Common myeloid progenitor, CD34-positive (primary cell): ENCODE data around the gene CFAP206.

Experiments
- CTCF ChIA-PET: fragments of 350-600 bp; sonication (Branson Sonifier 250); formaldehyde crosslinking; loops from one replicate; lab custom pipeline; 2021; ENCODE audit warnings: antibody characterized with exemption; lab: Charles Lee
- POLR2A ChIA-PET: fragments of 350-600 bp; sonication (Branson Sonifier 250); formaldehyde crosslinking; loops from one replicate; lab custom pipeline; 2021; ENCODE audit warnings: antibody characterized with exemption; lab: Charles Lee
- DNase-seq, 3 donors: peaks; one replicate each; pipeline versions ENCODE4 v3.0.0 to v3.0.0-alpha.2; 2013
- H3K27ac ChIP-seq, 2 experiments: 1 replicate in 1 of 2; 2 replicates in 1 of 2; pipeline ENCODE4 v1.7.0; 2013; ENCODE audit warnings: inconsistent platforms in 2 of 2, low read length in 2 of 2, mild to moderate bottlenecking in 2 of 2, low read depth in 1 of 2, moderate library complexity in 1 of 2; ENCODE audit not compliant: severe bottlenecking in 2 of 2, insufficient read depth in 1 of 2, poor library complexity in 1 of 2
- H3K27me3 ChIP-seq, 5 experiments: replicated peaks in 2 of 5; 1 replicate in 3 of 5; 2 replicates in 2 of 5; pipeline versions ENCODE4 v1.6.1 to v1.7.0; 2013; ENCODE audit warnings: low read length in 4 of 5, mild to moderate bottlenecking in 2 of 5, moderate library complexity in 2 of 5, inconsistent platforms in 1 of 5; ENCODE audit not compliant: insufficient read depth in 5 of 5, control insufficient read depth in 4 of 5
- H3K36me3 ChIP-seq, 4 experiments: 1 replicate in 2 of 4; 2 replicates in 2 of 4; pipeline versions ENCODE4 v1.6.1 to v1.7.0; 2013; ENCODE audit warnings: low read length in 3 of 4, control low read depth in 1 of 4, mild to moderate bottlenecking in 1 of 4; ENCODE audit not compliant: control insufficient read depth in 4 of 4, insufficient read depth in 4 of 4
- H3K4me1 ChIP-seq, 4 experiments: 1 replicate in 3 of 4; 2 replicates in 1 of 4; pipeline versions ENCODE4 v1.6.1 to v1.7.1; 2013; ENCODE audit warnings: low read length in 3 of 4, mild to moderate bottlenecking in 3 of 4, control low read depth in 1 of 4, inconsistent platforms in 1 of 4, moderate library complexity in 1 of 4; ENCODE audit not compliant: control insufficient read depth in 4 of 4, insufficient read depth in 4 of 4; ENCODE audit errors: control extremely low read depth in 1 of 4
- H3K4me3 ChIP-seq, 7 experiments: 1 replicate in 4 of 7; 2 replicates in 3 of 7; pipeline versions ENCODE4 v1.5.1 to v1.7.0; 2013; ENCODE audit warnings: mild to moderate bottlenecking in 7 of 7, low read length in 6 of 7, moderate library complexity in 6 of 7, inconsistent platforms in 2 of 7, low read depth in 2 of 7, control low read depth in 1 of 7; ENCODE audit not compliant: insufficient read depth in 4 of 7, control insufficient read depth in 1 of 7; ENCODE audit errors: extremely low read depth in 1 of 7
- H3K9me3 ChIP-seq, 5 experiments: 1 replicate in 4 of 5; 2 replicates in 1 of 5; pipeline versions ENCODE4 v1.6.1 to v1.7.1; 2013; ENCODE audit warnings: low read length in 4 of 5, mild to moderate bottlenecking in 2 of 5, inconsistent platforms in 1 of 5, low read depth in 1 of 5, moderate library complexity in 1 of 5; ENCODE audit not compliant: control insufficient read depth in 4 of 5, insufficient read depth in 2 of 5; ENCODE audit errors: control extremely low read depth in 1 of 5
- WGBS: methylation state at CpG from one replicate; pipeline ENCODE4 v1.1.5; 2013; ENCODE audit not compliant: insufficient coverage; 5-methylcytosine and 5-hydroxymethylcytosine counted together

CFAP206 gene

DNA sequence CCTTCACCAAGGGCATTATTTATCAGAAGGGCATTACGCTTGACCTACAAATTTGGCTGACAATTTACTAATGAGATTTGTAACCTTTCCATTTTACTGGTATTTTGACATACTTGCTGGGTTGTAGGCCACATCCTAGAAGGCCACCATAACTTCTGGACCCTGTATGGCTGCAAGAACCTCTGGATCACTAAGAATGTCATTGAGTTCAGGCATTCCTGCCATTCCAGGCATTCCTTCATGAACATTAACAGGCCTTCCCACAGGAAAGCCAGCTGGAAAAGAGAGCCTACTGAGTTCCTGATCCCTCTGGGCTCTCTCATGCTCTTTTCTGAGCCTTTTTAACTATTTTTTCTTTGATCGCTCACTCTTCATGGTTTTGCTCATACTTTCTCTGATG, 36.6 kb downstream of the CFAP206 start:
- Histone ChIP-seq H3K4me1 (no peaks in the 10 kb centered on the region), H3K9me3 (no peaks in the 10 kb centered on the region), H3K4me3 (no peak overlapping the region), H3K27ac (no peak overlapping the region), H3K36me3 (no peaks in the 10 kb centered on the region), H3K27me3 (no peaks in the 10 kb centered on the region)
- ChIA-PET POLR2A (no interaction called here), CTCF (interaction anchor here (1.7 kb wide), 1 partner anchor 24 kb away, joined by 3 read pairs; no protein-coding TSS in a partner anchor)
- DNase-seq = no peak
- 100% methylated on average over 2 of the region's 2 CpGs for WGBS

DNA sequence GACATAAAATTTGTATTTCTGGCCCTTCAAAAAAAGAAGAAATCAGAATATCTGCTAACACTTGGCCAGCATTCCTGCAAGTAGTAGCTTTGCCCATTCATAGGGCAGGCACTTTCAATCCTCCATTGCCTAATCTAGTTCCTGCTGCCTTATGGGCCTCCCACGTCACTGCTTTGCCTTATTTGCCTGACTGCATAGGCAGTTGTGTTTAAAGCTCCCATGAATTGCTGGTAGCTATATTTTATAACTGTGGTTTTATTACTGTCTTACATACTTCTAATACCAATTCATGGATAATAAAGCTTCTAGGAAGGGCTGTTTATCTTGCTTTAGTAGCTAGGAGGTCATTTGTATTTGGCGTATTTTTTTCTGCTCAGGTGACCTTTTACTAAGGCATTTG, 57.3 kb downstream of the CFAP206 start:
- Histone ChIP-seq H3K9me3 (peaks cover 0 to 7% (median 2%) of the 10 kb centered on the region in 5 experiments), H3K4me3 (no peak overlapping the region), H3K27me3 (peaks cover 0 to 5% (median 0%) of the 10 kb centered on the region in 5 experiments), H3K27ac (no peak overlapping the region), H3K36me3 (no peaks in the 10 kb centered on the region), H3K4me1 (no peaks in the 10 kb centered on the region)
- ChIA-PET POLR2A (no interaction called here), CTCF (no interaction called here)
- DNase-seq = no peak
- WGBS = no CpG with 5 or more reads among the region's 2 CpGs

DNA sequence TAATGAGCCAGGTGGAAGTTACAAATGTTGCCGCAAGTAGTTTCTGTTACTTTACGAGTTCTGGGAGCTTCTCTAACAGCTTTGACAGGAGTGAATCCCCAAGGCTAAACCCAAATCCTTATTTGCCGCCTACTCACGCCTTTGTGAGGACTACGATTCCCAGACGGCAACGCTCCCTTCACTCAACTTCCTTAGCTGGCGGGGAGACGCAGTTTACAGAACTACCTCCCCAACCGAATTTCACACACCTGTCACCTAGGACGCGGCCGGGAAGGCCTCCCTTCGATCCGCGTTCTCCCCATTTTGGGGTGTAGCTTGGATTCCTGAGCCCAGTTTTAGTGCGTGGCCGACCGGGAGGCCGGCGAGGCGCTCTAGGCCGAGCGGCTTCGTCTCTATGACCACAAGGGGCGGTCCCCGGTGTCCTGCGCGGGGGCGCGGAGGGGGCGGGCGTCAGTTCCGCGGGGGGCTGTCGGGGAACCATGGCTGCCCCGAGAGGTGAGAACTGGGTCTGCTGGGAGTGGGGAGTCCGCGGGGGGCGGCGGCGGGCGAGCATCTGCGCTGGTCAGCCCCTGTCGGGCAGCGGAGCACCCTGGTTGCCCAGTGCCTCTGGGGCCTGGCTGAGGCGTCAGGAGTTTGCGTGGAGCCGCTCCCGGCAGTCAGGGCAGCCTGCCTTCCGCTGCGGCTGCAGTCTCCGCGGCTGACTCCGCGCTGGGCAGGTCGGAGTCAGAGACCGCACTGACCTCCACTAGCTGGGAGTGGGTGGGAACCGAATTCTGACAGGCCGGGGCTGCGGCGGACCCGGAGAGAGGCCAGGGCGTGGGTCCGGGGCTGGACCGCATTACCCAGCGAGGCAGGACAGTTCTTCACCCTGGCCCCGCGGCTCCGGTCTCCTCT, 65.0 kb downstream of the CFAP206 start, which contains the start of gene SLC35A1:
TSS of gene SLC35A1 (plus strand) at position 450 of the 894 bp plus-strand sequence. CDS start at position 480, 30 bp downstream.
- Histone ChIP-seq H3K4me1 (peaks cover 3 to 13% (median 8%) of the 10 kb centered on the region in 4 experiments), H3K36me3 (peaks cover 0 to 6% (median 2%) of the 10 kb centered on the region in 4 experiments), H3K27me3 (peaks cover 0 to 2% (median 0%) of the 10 kb centered on the region in 5 experiments), H3K4me3 (peak within 1 kb of the TSS; percentile 70 to 100 (median 96)), H3K9me3 (no peaks in the 10 kb centered on the region), H3K27ac (peak within 1 kb of the TSS; percentile 97 to 98)
- WGBS = 0% methylated on average over 46 of the region's 70 CpGs
- CTCF ChIA-PET = no interaction called here
- DNase-seq = peak; percentile 84 to 91 (median 86)
- POLR2A ChIA-PET = no interaction called here

DNA sequence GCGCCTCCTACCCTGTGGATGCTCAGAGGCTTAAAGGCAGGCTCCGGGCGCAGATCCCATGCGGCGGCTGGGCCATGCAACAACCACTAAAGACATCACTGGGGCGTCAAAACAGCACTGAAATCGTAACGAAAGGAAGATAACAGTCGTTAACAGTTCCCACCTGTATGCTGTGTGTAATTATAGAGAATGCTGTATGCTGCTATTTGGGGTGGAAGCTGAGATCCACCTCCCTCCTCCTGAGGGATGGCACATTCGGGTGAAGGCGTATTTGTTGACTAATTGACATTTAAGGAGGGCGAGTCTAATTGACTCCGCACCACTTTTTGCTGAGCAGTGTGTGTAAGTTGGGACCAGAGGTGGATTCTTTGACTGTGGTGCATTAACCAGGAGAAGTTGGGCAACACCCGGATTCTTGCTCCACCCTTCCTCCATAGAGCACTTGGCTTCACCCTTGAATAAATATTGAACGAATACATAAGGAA, 65.7 kb downstream of the CFAP206 start:
- peak; percentile 69 to 87 (median 79) for DNase-seq
- no peaks in the 10 kb centered on the region for H3K27me3 ChIP-seq
- CTCF ChIA-PET = no interaction called here
- WGBS = 1% methylated on average over 14 of the region's 15 CpGs
- POLR2A ChIA-PET = no interaction called here
- H3K4me3 ChIP-seq = peak overlapping the region; percentile 70 to 100 (median 96)
- H3K9me3 ChIP-seq = no peaks in the 10 kb centered on the region
- H3K4me1 ChIP-seq = peaks cover 3 to 13% (median 8%) of the 10 kb centered on the region in 4 experiments
- peaks cover 0 to 12% (median 5%) of the 10 kb centered on the region in 4 experiments for H3K36me3 ChIP-seq
- H3K27ac ChIP-seq = peak overlapping the region; percentile 97 to 98

DNA sequence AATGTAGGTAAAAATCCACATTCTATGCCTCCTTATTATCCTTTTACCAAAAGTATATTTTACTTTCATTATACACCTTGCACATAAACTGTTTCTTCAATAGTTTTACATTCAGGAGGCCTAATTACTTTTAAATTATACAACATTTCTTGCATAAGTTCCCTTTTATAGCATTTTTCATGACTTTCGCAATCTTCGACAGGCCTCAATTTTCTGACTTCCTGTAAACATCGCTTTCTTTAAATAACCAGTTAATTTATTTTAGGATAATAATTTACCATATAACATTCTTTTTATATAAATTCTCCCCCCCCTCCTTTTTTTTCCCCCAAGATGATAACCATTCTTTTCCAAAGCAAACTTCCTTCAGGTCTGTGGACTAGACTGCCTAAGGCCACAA, 74.2 kb downstream of the CFAP206 start:
- Histone ChIP-seq H3K36me3 (peaks cover 4 to 34% (median 11%) of the 10 kb centered on the region in 4 experiments), H3K27ac (peak overlapping the region in 1 of 2 experiments; percentile 25), H3K9me3 (peaks cover 0 to 11% (median 3%) of the 10 kb centered on the region in 5 experiments), H3K27me3 (no peaks in the 10 kb centered on the region), H3K4me1 (peaks cover 0 to 10% (median 5%) of the 10 kb centered on the region in 4 experiments), H3K4me3 (no peak overlapping the region)
- CTCF ChIA-PET = no interaction called here
- DNase-seq = peak; percentile 6 to 46 (median 43)
- POLR2A ChIA-PET = no interaction called here
- no CpG with 5 or more reads among the region's 3 CpGs for WGBS

DNA sequence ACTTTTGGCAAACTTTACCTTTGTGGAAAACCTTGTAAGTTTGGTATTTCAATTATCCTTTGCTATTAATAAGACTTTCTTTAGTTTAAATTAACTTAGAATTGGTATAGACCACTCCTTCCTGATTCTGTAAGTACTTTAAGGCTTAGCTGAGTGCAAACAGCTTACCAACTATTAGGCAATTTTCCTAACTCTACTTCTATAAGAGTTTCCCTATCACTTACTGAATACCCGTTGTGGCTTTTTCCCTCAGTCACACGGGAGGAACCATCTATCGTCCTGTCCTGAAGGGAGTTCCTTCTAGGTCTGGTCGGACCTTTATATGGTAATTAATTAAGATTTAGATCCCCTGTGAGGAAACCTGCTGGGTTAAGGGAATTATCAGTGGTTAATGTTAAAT, 74.6 kb downstream of the CFAP206 start:
- Histone ChIP-seq H3K27ac (no peak overlapping the region), H3K4me3 (no peak overlapping the region), H3K4me1 (peaks cover 0 to 10% (median 5%) of the 10 kb centered on the region in 4 experiments), H3K9me3 (peaks cover 0 to 11% (median 3%) of the 10 kb centered on the region in 5 experiments), H3K36me3 (peaks cover 4 to 34% (median 10%) of the 10 kb centered on the region in 4 experiments), H3K27me3 (no peaks in the 10 kb centered on the region)
- DNase-seq = peak in 2 of 3 donors; percentile 13 to 18
- ChIA-PET POLR2A (no interaction called here), CTCF (no interaction called here)
- WGBS = no CpG with 5 or more reads among the region's 4 CpGs
